Endothelial cell of umbilical vein (primary cell): Measurements from ENCODE around the gene RAB17. TPM values are rescaled to one million over a fixed set of nuclear protein-coding genes. Genes with fewer than 3 reads are reported as not detected.

Experiments
- BruUV-seq: library from RNA; stranded (reverse); fragments of 400-500 nt; replicated peaks from 2 replicates; lab custom pipeline; 2021; lab: Mats Ljungman, UMichigan
- CTCF ChIA-PET: fragments of 300-600, 350-600 bp; sonication (Branson Sonifier 250); formaldehyde crosslinking; loops from one replicate; lab custom pipeline; 2021; ENCODE audit warnings: antibody characterized with exemption, inconsistent platforms; lab: Charles Lee
- POLR2A ChIA-PET: fragments of 300-600, 350-600 bp; sonication (Branson Sonifier 250); formaldehyde crosslinking; loops from one replicate; lab custom pipeline; 2021; ENCODE audit warnings: antibody characterized with exemption, inconsistent platforms; lab: Charles Lee
- DNase-seq: peaks from one replicate; pipeline ENCODE4 v3.0.0-alpha.2; 2011; ENCODE audit warnings: low read depth, low spot score
- FAIRE-seq: peaks from 2 replicates; lab custom pipeline; 2011; peaks lifted over from hg19 to GRCh38; lab: Jason Lieb, UNC
- H2AFZ ChIP-seq: 2 replicates; pipeline ENCODE4 v1.6.0; 2012; ENCODE audit warnings: low read depth, low read length, control low read depth, inconsistent platforms
- H3K27ac ChIP-seq: 2 replicates; pipeline ENCODE4 v1.5.1; 2011; ENCODE audit warnings: low read depth, mild to moderate bottlenecking, control low read depth, low read length, moderate library complexity; ENCODE audit not compliant: insufficient read depth
- H3K27me3 ChIP-seq, 2 experiments: 2 replicates each; pipeline versions ENCODE4 v1.6.0 to v1.6.1; 2011; ENCODE audit warnings: low read length in 2 of 2, mixed read lengths in 1 of 2; ENCODE audit not compliant: control insufficient read depth in 2 of 2, insufficient read depth in 2 of 2
- H3K36me3 ChIP-seq, 2 experiments: 2 replicates in 1 of 2; 3 replicates in 1 of 2; pipeline ENCODE4 v1.5.1; 2011; ENCODE audit warnings: low read length in 2 of 2, mild to moderate bottlenecking in 1 of 2, moderate library complexity in 1 of 2; ENCODE audit not compliant: control insufficient read depth in 2 of 2, insufficient read depth in 2 of 2; ENCODE audit errors: extremely low read depth in 1 of 2
- H3K4me1 ChIP-seq: 3 replicates; pipeline ENCODE4 v1.5.1; 2011; ENCODE audit warnings: mild to moderate bottlenecking, low read length; ENCODE audit not compliant: control insufficient read depth, insufficient read depth; ENCODE audit errors: extremely low read depth
- H3K4me2 ChIP-seq: 2 replicates; pipeline ENCODE4 v1.6.1; 2011; ENCODE audit warnings: low read length, control low read depth, mixed read lengths; ENCODE audit not compliant: insufficient read depth
- H3K4me3 ChIP-seq, 3 experiments: fragments of 200-600 bp in 1 of 3; sonication (generic), shearing (Covaris generic) in 1 of 3; replicated peaks in 1 of 3; 2 replicates each; pipeline ENCODE4 v1.5.1; 2011 to 2016; ENCODE audit warnings: control low read depth in 3 of 3, low read length in 3 of 3, mild to moderate bottlenecking in 2 of 3, inconsistent platforms in 1 of 3, low read depth in 1 of 3, moderate library complexity in 1 of 3; ENCODE audit not compliant: insufficient read depth in 1 of 3
- H3K79me2 ChIP-seq: 2 replicates; pipeline ENCODE4 v1.6.0; 2012; ENCODE audit warnings: low read length, inconsistent platforms; ENCODE audit not compliant: control insufficient read depth, insufficient read depth
- H3K9ac ChIP-seq: replicated peaks from 2 replicates; pipeline ENCODE3; 2011; ENCODE audit warnings: low read length, control low read depth; ENCODE audit not compliant: insufficient read depth; ENCODE audit errors: extremely low read depth
- H3K9me1 ChIP-seq: replicated peaks from 3 replicates; pipeline ENCODE4 v1.6.0; 2011; ENCODE audit warnings: mild to moderate bottlenecking, low read length; ENCODE audit not compliant: control insufficient read depth, insufficient read depth; ENCODE audit errors: extremely low read depth
- H3K9me3 ChIP-seq: replicated peaks from 2 replicates; pipeline ENCODE4 v1.5.1; 2012; ENCODE audit warnings: low read length, inconsistent platforms; ENCODE audit not compliant: control insufficient read depth, insufficient read depth
- H4K20me1 ChIP-seq: replicated peaks from 2 replicates; pipeline ENCODE3; 2011; ENCODE audit warnings: mild to moderate bottlenecking, low read length; ENCODE audit not compliant: control insufficient read depth, insufficient read depth; ENCODE audit errors: extremely low read depth
- EZH2 ChIP-seq: IDR thresholded peaks from 2 replicates; pipeline ENCODE4 v1.6.1; 2012; ENCODE audit warnings: borderline replicate concordance, low read depth, mild to moderate bottlenecking, moderate library complexity, low read length, inconsistent platforms; ENCODE audit not compliant: severe bottlenecking
- FOS ChIP-seq: IDR thresholded peaks from 2 replicates; pipeline ENCODE4 v1.6.1; 2011; ENCODE audit warnings: mild to moderate bottlenecking, low read length, moderate library complexity, borderline replicate concordance; ENCODE audit not compliant: insufficient read depth
- GATA2 ChIP-seq: IDR thresholded peaks from 2 replicates; pipeline ENCODE4 v1.7.0; 2011; ENCODE audit warnings: low read depth, mild to moderate bottlenecking, moderate library complexity, mixed read lengths, low read length; ENCODE audit not compliant: insufficient read length, insufficient read depth
- JUN ChIP-seq: IDR thresholded peaks from 2 replicates; pipeline ENCODE4 v1.6.1; 2011; ENCODE audit warnings: borderline replicate concordance, low read depth; ENCODE audit not compliant: insufficient read length, insufficient read depth
- MAX ChIP-seq: IDR thresholded peaks from 2 replicates; pipeline ENCODE4 v1.6.1; 2011; ENCODE audit not compliant: insufficient read depth, insufficient read length
- MYC ChIP-seq: IDR thresholded peaks from one replicate; pipeline ENCODE4 v1.6.1; 2011; ENCODE audit warnings: mild to moderate bottlenecking, low read depth, low read length
- POLR2A ChIP-seq: IDR thresholded peaks from 2 replicates; pipeline ENCODE4 v1.6.1; 2012; ENCODE audit warnings: low read depth, mild to moderate bottlenecking, control low read depth, low read length
- POLR2AphosphoS5 ChIP-seq: IDR thresholded peaks from 2 replicates; pipeline ENCODE4 v1.6.1; 2012; ENCODE audit warnings: low read depth, mild to moderate bottlenecking, control low read depth, low read length, moderate library complexity; ENCODE audit not compliant: insufficient read depth
- dilution Hi-C: fragments of 300-500 bp; cut with MboI; formaldehyde crosslinking; loops from one replicate; pipeline ENCODE4 v1.15.0; 2019; ENCODE audit warnings: low sequenced_read_pairs; ENCODE audit not compliant: extremely low pct_ligation_motif_present
- intact Hi-C: fragments of 100-400 bp; cut with micrococcal nuclease; formaldehyde crosslinking; loops from one replicate; pipeline ENCODE4 v1.10.0; 2022
- polyA plus RNA-seq, 4 experiments: library from polyadenylated mRNA; depleted of rRNA in 3 of 4; stranded (reverse) in 3 of 4; unstranded in 1 of 4; fragments of >200 nt; gene quantifications; 2 replicates each; pipeline versions ENCODE4 v1.2.1 to v1.2.3, GENCODE V29; 2011 to 2012; ENCODE audit warnings: missing spikeins in 1 of 4
- total RNA-seq: library from RNA; stranded (reverse); gene quantifications from 2 replicates; pipeline ENCODE4 v1.2.3, GENCODE V29; 2021
- TF ChIP-seq, protein P1 (sequence below), 2 donors: IDR thresholded peaks; 1 replicate in 1 of 2; 2 replicates in 1 of 2; pipeline ENCODE4 v1.5.1; 2011; ENCODE audit warnings: low read length in 2 of 2, mild to moderate bottlenecking in 2 of 2, moderate library complexity in 2 of 2, control low read depth in 1 of 2, inconsistent platforms in 1 of 2, low read depth in 1 of 2; ENCODE audit not compliant: insufficient read depth in 1 of 2; ENCODE audit errors: extremely low read depth in 1 of 2

RAB17 gene
- total and polyA plus RNA-seq, 2 donors (not counting 3 experiments of a cell fraction or from before 2014, with no cell fraction given), result 0.41 to 0.77 TPM

DNA sequence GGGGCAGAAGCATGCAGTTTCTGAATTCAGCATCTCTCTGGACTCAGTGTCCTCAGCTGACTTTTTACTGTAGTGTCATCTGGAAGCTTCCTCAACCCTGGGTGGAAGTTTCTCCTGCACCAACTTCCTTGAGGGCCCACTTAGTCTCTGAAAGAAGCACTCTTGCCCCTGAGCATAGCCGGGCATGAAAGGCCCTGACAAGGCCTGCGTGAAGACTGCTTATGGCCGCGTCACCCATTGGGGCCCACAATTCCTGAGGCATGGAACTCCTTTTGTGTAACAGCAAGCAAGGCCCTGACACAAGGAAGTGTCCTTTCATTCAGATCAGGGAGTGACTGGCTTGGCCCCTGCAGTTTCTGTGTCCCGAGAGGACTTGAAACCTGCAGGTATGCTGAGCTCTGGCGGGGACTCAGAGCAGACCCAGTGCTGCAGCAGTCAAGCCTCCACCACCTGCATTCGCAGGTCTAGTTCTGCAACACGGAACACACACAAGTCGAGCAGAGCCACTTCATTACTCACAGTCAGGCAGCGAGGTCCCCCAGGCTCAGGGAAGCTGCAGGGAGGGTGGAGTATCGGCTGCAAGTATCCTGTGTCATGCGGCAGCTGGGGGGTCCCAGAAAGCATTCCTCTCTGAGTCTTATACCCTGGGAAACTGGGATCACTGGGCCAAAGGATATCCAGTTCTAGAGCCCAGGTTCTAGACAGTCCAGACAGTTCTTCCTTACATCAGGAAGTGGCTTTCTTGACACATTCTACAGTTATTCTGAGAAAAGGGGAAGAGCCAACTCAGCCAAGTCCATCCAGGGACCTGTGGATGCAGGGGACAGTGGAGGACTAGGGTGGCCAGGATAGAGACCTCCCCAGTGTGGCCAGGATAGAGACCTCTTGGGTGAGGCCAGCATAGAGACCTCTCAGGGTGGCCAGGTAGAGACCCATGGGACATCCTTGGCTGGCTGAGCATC is 59.8 kb downstream of the RAB17 start:
- dilution Hi-C loops, result no loop called here
- H3K27ac ChIP-seq, result no peak overlapping the region
- intact Hi-C loops, result no loop called here
- H4K20me1 ChIP-seq, result no peaks in the 10 kb centered on the region
- no peaks in the 10 kb centered on the region for H3K36me3 ChIP-seq
- no peak overlapping the region for H3K9ac ChIP-seq
- TF ChIP-seq, protein P1, sequence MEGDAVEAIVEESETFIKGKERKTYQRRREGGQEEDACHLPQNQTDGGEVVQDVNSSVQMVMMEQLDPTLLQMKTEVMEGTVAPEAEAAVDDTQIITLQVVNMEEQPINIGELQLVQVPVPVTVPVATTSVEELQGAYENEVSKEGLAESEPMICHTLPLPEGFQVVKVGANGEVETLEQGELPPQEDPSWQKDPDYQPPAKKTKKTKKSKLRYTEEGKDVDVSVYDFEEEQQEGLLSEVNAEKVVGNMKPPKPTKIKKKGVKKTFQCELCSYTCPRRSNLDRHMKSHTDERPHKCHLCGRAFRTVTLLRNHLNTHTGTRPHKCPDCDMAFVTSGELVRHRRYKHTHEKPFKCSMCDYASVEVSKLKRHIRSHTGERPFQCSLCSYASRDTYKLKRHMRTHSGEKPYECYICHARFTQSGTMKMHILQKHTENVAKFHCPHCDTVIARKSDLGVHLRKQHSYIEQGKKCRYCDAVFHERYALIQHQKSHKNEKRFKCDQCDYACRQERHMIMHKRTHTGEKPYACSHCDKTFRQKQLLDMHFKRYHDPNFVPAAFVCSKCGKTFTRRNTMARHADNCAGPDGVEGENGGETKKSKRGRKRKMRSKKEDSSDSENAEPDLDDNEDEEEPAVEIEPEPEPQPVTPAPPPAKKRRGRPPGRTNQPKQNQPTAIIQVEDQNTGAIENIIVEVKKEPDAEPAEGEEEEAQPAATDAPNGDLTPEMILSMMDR (IDR thresholded peaks at IDR 0.05; ENCODE audit: extremely low read depth in 1 of 2, insufficient read depth in 1 of 2, low read depth in 1 of 2, low read length in 2 of 2), result no peak
- TF ChIP-seq POLR2AphosphoS5 (no peak), MAX (no peak), GATA2 (no peak), JUN (no peak), POLR2A (no peak), MYC (no peak), EZH2 (no peak), FOS (no peak)
- no peak overlapping the region for H3K4me2 ChIP-seq
- no peaks in the 10 kb centered on the region for H3K79me2 ChIP-seq
- no TSS peak for BruUV-seq
- H3K9me3 ChIP-seq, result no peaks in the 10 kb centered on the region
- DNase-seq (no peak), FAIRE-seq (no peak)
- ChIA-PET CTCF (no interaction called here), POLR2A (no interaction called here)
- H3K27me3 ChIP-seq, result no peaks in the 10 kb centered on the region
- H3K4me1 ChIP-seq, result peaks cover 2% of the 10 kb centered on the region
- H3K4me3 ChIP-seq, result no peak overlapping the region
- H2AFZ ChIP-seq, result no peak overlapping the region
- no peaks in the 10 kb centered on the region for H3K9me1 ChIP-seq
